GM12872 (cell line): ENCODE measurements around the gene THAP3.

Experiments
- TF ChIP-seq, protein P1 (sequence below): IDR thresholded peaks from 3 replicates; pipeline ENCODE4 v1.5.1; 2011; ENCODE audit warnings: low read depth, mild to moderate bottlenecking, low read length, moderate library complexity; ENCODE audit not compliant: insufficient read depth

THAP3 gene, protein sequence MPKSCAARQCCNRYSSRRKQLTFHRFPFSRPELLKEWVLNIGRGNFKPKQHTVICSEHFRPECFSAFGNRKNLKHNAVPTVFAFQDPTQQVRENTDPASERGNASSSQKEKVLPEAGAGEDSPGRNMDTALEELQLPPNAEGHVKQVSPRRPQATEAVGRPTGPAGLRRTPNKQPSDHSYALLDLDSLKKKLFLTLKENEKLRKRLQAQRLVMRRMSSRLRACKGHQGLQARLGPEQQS

DNA sequence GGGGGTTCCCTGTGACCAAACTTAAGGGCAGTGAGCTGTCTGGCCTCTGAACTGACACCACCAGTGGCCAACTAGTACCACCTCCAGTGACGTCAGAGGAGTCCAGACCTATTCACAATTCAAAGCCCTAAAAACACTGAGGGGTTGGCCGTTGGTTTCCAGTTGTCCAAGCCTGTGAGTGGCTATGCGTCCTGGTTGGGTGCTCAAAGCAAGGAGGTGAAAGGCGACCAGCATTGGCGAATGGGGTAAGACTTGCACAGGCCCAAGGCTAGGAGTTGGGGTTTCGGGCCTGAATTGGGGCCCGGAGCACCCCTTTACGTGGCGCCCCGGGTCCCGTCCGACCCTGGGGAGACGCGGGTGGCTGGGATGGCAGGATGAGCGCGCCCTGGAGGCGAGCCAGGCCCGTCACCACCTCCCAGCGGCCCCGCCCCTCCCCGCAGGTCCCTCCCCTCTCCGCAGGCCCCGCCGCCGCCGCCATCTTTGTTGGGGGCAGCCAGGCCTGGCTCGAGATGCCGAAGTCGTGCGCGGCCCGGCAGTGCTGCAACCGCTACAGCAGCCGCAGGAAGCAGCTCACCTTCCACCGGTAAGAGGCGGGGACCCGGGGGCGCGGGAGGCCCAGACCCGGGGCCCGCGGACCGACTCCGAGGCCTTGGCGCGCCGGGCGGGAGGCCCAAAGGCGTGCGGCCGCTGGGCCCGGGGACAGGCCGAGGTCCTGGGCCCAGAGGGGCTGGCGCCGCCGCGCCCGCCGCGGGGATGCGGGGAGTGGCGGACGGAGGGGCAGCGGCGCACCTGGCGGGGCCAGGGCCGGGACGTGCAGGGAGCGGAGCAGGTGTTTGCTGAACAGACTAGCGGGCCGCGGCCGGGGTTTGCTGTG is at the start of gene THAP3:
TSS of gene THAP3 (plus strand) at position 159 of the 874 bp plus-strand sequence. CDS start at position 510, 351 bp downstream.
- TF ChIP-seq, protein P1, sequence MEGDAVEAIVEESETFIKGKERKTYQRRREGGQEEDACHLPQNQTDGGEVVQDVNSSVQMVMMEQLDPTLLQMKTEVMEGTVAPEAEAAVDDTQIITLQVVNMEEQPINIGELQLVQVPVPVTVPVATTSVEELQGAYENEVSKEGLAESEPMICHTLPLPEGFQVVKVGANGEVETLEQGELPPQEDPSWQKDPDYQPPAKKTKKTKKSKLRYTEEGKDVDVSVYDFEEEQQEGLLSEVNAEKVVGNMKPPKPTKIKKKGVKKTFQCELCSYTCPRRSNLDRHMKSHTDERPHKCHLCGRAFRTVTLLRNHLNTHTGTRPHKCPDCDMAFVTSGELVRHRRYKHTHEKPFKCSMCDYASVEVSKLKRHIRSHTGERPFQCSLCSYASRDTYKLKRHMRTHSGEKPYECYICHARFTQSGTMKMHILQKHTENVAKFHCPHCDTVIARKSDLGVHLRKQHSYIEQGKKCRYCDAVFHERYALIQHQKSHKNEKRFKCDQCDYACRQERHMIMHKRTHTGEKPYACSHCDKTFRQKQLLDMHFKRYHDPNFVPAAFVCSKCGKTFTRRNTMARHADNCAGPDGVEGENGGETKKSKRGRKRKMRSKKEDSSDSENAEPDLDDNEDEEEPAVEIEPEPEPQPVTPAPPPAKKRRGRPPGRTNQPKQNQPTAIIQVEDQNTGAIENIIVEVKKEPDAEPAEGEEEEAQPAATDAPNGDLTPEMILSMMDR, result peak; percentile 12; the same call in 1 of the 3 replicates

DNA sequence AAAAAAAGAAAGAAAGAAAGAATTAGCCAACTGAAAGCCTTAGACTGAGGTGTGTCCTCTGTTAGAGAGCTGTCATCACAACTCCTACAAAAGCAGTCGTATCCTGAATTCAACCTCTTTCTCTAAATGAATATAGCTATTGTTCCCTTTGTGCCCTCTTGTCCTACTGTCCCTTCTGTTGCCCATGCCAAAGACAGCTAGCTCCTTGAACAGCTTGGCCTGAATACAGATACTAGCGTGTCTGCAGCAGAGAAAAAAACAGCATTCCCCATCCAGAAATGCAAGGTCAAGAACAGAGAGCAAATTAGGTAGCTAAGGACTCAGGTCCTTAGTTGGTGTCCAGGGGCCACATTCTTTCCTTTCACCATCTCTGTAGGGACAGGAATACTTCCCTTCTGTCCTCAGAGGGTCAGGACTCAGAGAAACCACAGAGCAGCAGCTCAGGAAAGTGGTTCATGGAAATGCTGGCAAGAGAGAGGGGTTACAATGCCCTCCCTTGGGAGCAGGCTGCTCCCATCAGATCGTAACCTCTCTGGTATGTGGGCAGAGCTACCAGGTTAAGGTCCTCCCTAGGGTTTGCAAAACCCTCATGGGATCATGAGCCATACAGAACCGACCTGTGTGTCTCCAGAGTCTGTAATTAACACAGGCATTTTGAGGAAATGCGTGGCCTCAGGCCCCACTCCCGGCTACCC is 46.7 kb upstream of the THAP3 start:
- TF ChIP-seq, protein P1, result no peak

DNA sequence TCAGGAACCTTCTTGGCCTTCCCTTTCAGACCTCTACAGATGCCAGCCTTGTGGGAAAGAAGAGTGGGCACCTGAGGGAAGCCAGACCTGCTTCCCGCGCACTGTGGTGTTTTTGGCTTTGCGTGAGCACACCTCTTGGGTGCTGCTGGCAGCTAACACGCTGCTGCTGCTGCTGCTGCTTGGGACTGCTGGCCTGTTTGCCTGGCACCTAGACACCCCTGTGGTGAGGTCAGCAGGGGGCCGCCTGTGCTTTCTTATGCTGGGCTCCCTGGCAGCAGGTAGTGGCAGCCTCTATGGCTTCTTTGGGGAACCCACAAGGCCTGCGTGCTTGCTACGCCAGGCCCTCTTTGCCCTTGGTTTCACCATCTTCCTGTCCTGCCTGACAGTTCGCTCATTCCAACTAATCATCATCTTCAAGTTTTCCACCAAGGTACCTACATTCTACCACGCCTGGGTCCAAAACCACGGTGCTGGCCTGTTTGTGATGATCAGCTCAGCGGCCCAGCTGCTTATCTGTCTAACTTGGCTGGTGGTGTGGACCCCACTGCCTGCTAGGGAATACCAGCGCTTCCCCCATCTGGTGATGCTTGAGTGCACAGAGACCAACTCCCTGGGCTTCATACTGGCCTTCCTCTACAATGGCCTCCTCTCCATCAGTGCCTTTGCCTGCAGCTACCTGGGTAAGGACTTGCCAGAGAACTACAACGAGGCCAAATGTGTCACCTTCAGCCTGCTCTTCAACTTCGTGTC is 45.9 kb upstream of the THAP3 start:
- TF ChIP-seq, protein P1, result no peak

DNA sequence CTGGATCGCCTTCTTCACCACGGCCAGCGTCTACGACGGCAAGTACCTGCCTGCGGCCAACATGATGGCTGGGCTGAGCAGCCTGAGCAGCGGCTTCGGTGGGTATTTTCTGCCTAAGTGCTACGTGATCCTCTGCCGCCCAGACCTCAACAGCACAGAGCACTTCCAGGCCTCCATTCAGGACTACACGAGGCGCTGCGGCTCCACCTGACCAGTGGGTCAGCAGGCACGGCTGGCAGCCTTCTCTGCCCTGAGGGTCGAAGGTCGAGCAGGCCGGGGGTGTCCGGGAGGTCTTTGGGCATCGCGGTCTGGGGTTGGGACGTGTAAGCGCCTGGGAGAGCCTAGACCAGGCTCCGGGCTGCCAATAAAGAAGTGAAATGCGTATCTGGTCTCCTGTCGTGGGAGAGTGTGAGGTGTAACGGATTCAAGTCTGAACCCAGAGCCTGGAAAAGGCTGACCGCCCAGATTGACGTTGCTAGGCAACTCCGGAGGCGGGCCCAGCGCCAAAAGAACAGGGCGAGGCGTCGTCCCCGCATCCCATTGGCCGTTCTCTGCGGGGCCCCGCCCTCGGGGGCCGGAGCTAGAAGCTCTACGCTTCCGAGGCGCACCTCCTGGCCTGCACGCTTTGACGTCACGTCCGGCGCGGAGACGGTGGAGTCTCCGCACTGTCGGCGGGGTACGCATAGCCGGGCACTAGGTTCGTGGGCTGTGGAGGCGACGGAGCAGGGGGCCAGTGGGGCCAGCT is 45.1 kb upstream of the THAP3 start, which contains the start of gene ZBTB48:
TSS of gene ZBTB48 (plus strand) at position 621 of the 745 bp plus-strand sequence. CDS start 616 bp downstream, outside the sequence.
- TF ChIP-seq, protein P1, result no peak

DNA sequence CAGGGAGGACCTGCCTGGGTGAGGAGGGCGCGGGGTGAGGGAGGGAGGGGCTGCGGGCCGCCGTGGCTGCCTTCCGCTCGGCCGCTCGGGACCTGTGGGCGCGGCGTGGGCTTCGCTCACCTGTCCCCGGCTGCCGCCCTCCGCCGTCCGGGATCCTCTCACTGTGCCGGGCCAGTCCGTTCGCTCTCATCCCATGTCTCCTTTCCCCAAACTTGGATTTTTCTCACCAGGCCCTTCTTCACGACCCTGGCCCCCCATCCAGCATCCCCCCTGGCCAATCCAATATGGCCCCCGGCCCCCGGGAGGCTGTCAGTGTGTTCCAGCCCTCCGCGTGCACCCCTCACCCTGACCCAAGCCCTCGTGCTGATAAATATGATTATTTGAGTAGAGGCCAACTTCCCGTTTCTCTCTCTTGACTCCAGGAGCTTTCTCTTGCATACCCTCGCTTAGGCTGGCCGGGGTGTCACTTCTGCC is 44.5 kb upstream of the THAP3 start:
- TF ChIP-seq, protein P1, result no peak

DNA sequence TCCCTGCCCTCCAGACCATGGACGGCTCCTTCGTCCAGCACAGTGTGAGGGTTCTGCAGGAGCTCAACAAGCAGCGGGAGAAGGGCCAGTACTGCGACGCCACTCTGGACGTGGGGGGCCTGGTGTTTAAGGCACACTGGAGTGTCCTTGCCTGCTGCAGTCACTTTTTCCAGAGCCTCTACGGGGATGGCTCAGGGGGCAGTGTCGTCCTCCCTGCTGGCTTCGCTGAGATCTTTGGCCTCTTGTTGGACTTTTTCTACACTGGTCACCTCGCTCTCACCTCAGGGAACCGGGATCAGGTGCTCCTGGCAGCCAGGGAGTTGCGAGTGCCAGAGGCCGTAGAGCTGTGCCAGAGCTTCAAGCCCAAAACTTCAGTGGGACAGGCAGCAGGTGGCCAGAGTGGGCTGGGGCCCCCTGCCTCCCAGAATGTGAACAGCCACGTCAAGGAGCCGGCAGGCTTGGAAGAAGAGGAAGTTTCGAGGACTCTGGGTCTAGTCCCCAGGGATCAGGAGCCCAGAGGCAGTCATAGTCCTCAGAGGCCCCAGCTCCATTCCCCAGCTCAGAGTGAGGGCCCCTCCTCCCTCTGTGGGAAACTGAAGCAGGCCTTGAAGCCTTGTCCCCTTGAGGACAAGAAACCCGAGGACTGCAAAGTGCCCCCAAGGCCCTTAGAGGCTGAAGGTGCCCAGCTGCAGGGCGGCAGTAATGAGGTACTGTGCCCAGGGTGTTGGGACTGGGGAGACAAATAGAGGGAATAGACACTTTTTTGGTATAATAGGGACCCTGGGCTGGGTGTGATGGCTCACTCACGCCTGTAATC is 43.9 kb upstream of the THAP3 start:
- TF ChIP-seq, protein P1, result peak; percentile 19; the same call in 1 of the 3 replicates
